Endothelial cell of umbilical vein (primary cell): Measurements from ENCODE around the gene MEP1B.

Source experiments
- EZH2 ChIP-seq: IDR thresholded peaks from 2 replicates; pipeline ENCODE4 v1.6.1; 2012; ENCODE audit warnings: borderline replicate concordance, low read depth, mild to moderate bottlenecking, moderate library complexity, low read length, inconsistent platforms; ENCODE audit not compliant: severe bottlenecking
- FOS ChIP-seq: IDR thresholded peaks from 2 replicates; pipeline ENCODE4 v1.6.1; 2011; ENCODE audit warnings: mild to moderate bottlenecking, low read length, moderate library complexity, borderline replicate concordance; ENCODE audit not compliant: insufficient read depth
- GATA2 ChIP-seq: IDR thresholded peaks from 2 replicates; pipeline ENCODE4 v1.7.0; 2011; ENCODE audit warnings: low read depth, mild to moderate bottlenecking, moderate library complexity, mixed read lengths, low read length; ENCODE audit not compliant: insufficient read length, insufficient read depth
- MYC ChIP-seq: IDR thresholded peaks from one replicate; pipeline ENCODE4 v1.6.1; 2011; ENCODE audit warnings: mild to moderate bottlenecking, low read depth, low read length
- POLR2A ChIP-seq: IDR thresholded peaks from 2 replicates; pipeline ENCODE4 v1.6.1; 2012; ENCODE audit warnings: low read depth, mild to moderate bottlenecking, control low read depth, low read length
- POLR2AphosphoS5 ChIP-seq: IDR thresholded peaks from 2 replicates; pipeline ENCODE4 v1.6.1; 2012; ENCODE audit warnings: low read depth, mild to moderate bottlenecking, control low read depth, low read length, moderate library complexity; ENCODE audit not compliant: insufficient read depth
- TF ChIP-seq, protein P1 (sequence below), 2 donors: IDR thresholded peaks; 1 replicate in 1 of 2; 2 replicates in 1 of 2; pipeline ENCODE4 v1.5.1; 2011; ENCODE audit warnings: low read length in 2 of 2, mild to moderate bottlenecking in 2 of 2, moderate library complexity in 2 of 2, control low read depth in 1 of 2, inconsistent platforms in 1 of 2, low read depth in 1 of 2; ENCODE audit not compliant: insufficient read depth in 1 of 2; ENCODE audit errors: extremely low read depth in 1 of 2
- TF ChIP-seq, protein P2 (sequence below): IDR thresholded peaks from 2 replicates; pipeline ENCODE4 v1.6.1; 2011; ENCODE audit not compliant: insufficient read depth, insufficient read length

DNA sequence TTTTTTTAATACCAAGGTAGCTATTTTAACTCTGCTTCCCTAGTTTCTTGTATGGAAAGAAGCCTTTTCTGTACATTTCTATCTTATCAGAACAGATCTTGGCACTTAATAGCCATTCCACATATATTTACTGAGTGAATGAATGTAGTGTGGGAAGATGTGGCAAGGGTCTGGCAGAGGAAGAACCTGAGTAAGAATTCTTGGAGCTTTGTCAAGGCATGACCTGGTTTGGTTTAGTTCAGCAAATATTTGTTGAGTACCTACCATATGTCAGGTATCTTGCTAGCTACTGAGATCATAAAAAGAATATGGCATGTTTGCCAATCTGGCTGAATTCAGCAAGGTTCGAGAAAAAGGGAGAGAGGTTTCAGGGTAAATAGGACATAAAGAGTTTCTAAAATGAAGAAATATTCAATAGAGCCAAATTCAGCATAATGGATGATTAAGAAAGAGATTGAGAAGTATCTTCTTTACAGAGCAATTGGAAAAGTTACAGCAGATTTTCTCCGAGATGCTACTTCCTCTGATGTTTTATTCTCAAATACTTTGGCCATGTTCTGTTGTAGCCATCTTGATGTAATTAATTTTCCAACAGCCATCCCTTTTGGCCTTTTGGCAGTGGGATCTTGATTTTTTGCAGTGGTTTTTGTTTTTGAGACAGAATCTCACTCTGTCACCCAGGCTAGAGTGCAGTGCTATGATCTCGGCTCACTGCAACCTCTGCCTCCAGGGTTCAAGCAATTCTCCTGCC, 21.7 kb upstream of the MEP1B start:
- TF ChIP-seq, protein P1, sequence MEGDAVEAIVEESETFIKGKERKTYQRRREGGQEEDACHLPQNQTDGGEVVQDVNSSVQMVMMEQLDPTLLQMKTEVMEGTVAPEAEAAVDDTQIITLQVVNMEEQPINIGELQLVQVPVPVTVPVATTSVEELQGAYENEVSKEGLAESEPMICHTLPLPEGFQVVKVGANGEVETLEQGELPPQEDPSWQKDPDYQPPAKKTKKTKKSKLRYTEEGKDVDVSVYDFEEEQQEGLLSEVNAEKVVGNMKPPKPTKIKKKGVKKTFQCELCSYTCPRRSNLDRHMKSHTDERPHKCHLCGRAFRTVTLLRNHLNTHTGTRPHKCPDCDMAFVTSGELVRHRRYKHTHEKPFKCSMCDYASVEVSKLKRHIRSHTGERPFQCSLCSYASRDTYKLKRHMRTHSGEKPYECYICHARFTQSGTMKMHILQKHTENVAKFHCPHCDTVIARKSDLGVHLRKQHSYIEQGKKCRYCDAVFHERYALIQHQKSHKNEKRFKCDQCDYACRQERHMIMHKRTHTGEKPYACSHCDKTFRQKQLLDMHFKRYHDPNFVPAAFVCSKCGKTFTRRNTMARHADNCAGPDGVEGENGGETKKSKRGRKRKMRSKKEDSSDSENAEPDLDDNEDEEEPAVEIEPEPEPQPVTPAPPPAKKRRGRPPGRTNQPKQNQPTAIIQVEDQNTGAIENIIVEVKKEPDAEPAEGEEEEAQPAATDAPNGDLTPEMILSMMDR (IDR thresholded peaks at IDR 0.05; ENCODE audit: extremely low read depth in 1 of 2, insufficient read depth in 1 of 2, low read depth in 1 of 2, low read length in 2 of 2) = no peak
- TF ChIP-seq POLR2A = no peak
- TF ChIP-seq FOS = no peak
- TF ChIP-seq EZH2 = no peak
- TF ChIP-seq POLR2AphosphoS5 = no peak
- TF ChIP-seq GATA2 = no peak
- TF ChIP-seq, protein P2, sequence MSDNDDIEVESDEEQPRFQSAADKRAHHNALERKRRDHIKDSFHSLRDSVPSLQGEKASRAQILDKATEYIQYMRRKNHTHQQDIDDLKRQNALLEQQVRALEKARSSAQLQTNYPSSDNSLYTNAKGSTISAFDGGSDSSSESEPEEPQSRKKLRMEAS = no peak
- TF ChIP-seq MYC = no peak
